ENCODE results near the gene RFX7. TPM values are rescaled to one million over a fixed set of nuclear protein-coding genes. Genes with fewer than 3 reads are reported as not detected.

The RFX7 gene
- total RNA-seq, 1 experiment from 2014 or later: 18.1 TPM

- no peaks in the 10 kb centered on the region for H3K79me2 ChIP-seq (ENCODE audit: insufficient read depth, low read length)
- RAD21 ChIA-PET (ENCODE audit: low non-redundant PET in 1 of 2, low total read pairs in 2 of 2, uncharacterized antibody in 2 of 2, unreplicated experiment in 2 of 2): no interaction called here
- ATAC-seq: no peak
- no peaks in the 10 kb centered on the region for H3K27me3 ChIP-seq (ENCODE audit: insufficient read depth, low read length)
- CTCF ChIA-PET: no interaction called here
- POLR2A ChIA-PET: no interaction called here
- H3K4me1 ChIP-seq (ENCODE audit: control insufficient read depth in 1 of 2, insufficient read depth in 2 of 2, low read length in 2 of 2): no peaks in the 10 kb centered on the region
- intact Hi-C loops (cut with micrococcal nuclease): no loop called here
- H3K4me3 ChIP-seq (replicated peaks in 1 of 2; ENCODE audit: low read depth in 1 of 2, low read length in 2 of 2): no peak overlapping the region
- H3K36me3 ChIP-seq (ENCODE audit: control insufficient read depth in 1 of 2, insufficient read depth in 2 of 2, low read length in 2 of 2): no peaks in the 10 kb centered on the region
- H2AFZ ChIP-seq (ENCODE audit: low read depth, low read length, poor library complexity, severe bottlenecking): no peak overlapping the region
- H3K9me2 ChIP-seq (ENCODE audit: insufficient read depth): no peaks in the 10 kb centered on the region
- no TSS peak for BruUV-seq (replicated peaks)
- peaks cover 0 to 9% of the 10 kb centered on the region in 2 experiments; a peak in 2 of 4 replicates for H3K9me3 ChIP-seq (ENCODE audit: control insufficient read depth in 1 of 2, insufficient read depth in 1 of 2, low read depth in 1 of 2, low read length in 2 of 2)
- H3K27ac ChIP-seq (ENCODE audit: low read depth, low read length): no peak overlapping the region
- no peaks in the 10 kb centered on the region for H4K20me1 ChIP-seq (ENCODE audit: insufficient read depth)
- TF ChIP-seq SIN3A (IDR thresholded peaks at IDR 0.05; ENCODE audit: low read depth): no peak
- no peak for TF ChIP-seq ZFX (IDR thresholded peaks at IDR 0.05)
- no peak for TF ChIP-seq JUND (IDR thresholded peaks at IDR 0.05)
- TF ChIP-seq, protein P1, sequence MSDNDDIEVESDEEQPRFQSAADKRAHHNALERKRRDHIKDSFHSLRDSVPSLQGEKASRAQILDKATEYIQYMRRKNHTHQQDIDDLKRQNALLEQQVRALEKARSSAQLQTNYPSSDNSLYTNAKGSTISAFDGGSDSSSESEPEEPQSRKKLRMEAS (IDR thresholded peaks at IDR 0.05): no peak
- no peak for TF ChIP-seq TCF7L2 (IDR thresholded peaks at IDR 0.05; ENCODE audit: borderline replicate concordance, extremely low read depth, insufficient read depth, insufficient read length)
- TF ChIP-seq ELF1 (IDR thresholded peaks at IDR 0.05; ENCODE audit: borderline replicate concordance, low read depth): no peak
- no peak for TF ChIP-seq ZNF274 (IDR thresholded peaks at IDR 0.05; ENCODE audit: low read depth, low read length)
- no peak for TF ChIP-seq SP1 (IDR thresholded peaks at IDR 0.05; ENCODE audit: low read depth)
- no peak for TF ChIP-seq POLR2A (IDR thresholded peaks at IDR 0.05; ENCODE audit: borderline replicate concordance, extremely low read depth, insufficient read depth, insufficient read length)
- no peak for TF ChIP-seq EZH2 (IDR thresholded peaks at IDR 0.05)
- no peak for TF ChIP-seq CTCF (IDR thresholded peaks at IDR 0.05 in 2 of 3, conservative IDR thresholded peaks at IDR 0.05 in 1 of 3; ENCODE audit: borderline replicate concordance in 1 of 3, insufficient read depth in 1 of 3, low read depth in 2 of 3, low read length in 2 of 3)
- no peak for TF ChIP-seq EGR1 (IDR thresholded peaks at IDR 0.05; ENCODE audit: low read depth)
- no peak for TF ChIP-seq RAD21 (IDR thresholded peaks at IDR 0.05; ENCODE audit: low read depth)
- no peak for TF ChIP-seq EZH2phosphoT487 (IDR thresholded peaks at IDR 0.05; ENCODE audit: borderline replicate concordance)
- TF ChIP-seq, protein P2, sequence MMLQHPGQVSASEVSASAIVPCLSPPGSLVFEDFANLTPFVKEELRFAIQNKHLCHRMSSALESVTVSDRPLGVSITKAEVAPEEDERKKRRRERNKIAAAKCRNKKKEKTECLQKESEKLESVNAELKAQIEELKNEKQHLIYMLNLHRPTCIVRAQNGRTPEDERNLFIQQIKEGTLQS (IDR thresholded peaks at IDR 0.05): no peak
- TF ChIP-seq CEBPB (IDR thresholded peaks at IDR 0.05; ENCODE audit: low read depth): no peak
- no peak for TF ChIP-seq POLR2AphosphoS5 (IDR thresholded peaks at IDR 0.05; ENCODE audit: low read depth, low read length)
- no peak overlapping the region for H3K9ac ChIP-seq (ENCODE audit: low read length)
- DNase-seq (ENCODE audit: low read depth, low spot score): no peak
- H3K4me2 ChIP-seq (ENCODE audit: low read length): no peak overlapping the region
Measured at GRCh38 chr15:56124391-56124790, 119.3 kb downstream of the RFX7 start.
